Activated CD8-positive, alpha-beta T cell treated with anti-CD3 and anti-CD28 coated beads for 36 hours (primary cell): ENCODE results near the gene PGS1. TPM values are rescaled to one million over a fixed set of nuclear protein-coding genes. Genes with fewer than 3 reads are reported as not detected.
A peak's percentile ranks its signal among the peaks of the same experiment; 100 is the strongest.

Experiments used
- ATAC-seq: fragments of 200-7000 bp; cut with Tn5 transposase; one replicate; pipeline ENCODE4 v1.10.0; 2021; ENCODE audit warnings: mild to moderate bottlenecking, moderate library complexity
- CTCF ChIA-PET: fragments of 350-600 bp; sonication (Branson Sonifier 250); formaldehyde crosslinking; loops from one replicate; lab custom pipeline; 2021; ENCODE audit warnings: antibody characterized with exemption; lab: Charles Lee
- POLR2A ChIA-PET: fragments of 350-600 bp; sonication (Branson Sonifier 250); formaldehyde crosslinking; loops from one replicate; lab custom pipeline; 2021; ENCODE audit warnings: antibody characterized with exemption; lab: Charles Lee
- DNase-seq: peaks from one replicate; pipeline ENCODE4 v3.0.0-alpha.2; 2020
- H3K27ac Mint-ChIP-seq: one replicate; pipeline ENCODE4 v1.8.0; 2021; ENCODE audit warnings: mild to moderate bottlenecking, mixed read lengths
- H3K27me3 Mint-ChIP-seq: one replicate; pipeline ENCODE4 v1.8.0; 2021; ENCODE audit warnings: mixed read lengths
- H3K36me3 Mint-ChIP-seq: one replicate; pipeline ENCODE4 v1.8.0; 2021; ENCODE audit warnings: low read depth, mixed read lengths
- H3K4me1 Mint-ChIP-seq: one replicate; pipeline ENCODE4 v1.8.0; 2021; ENCODE audit warnings: low read depth, mixed read lengths
- H3K4me3 Mint-ChIP-seq: one replicate; pipeline ENCODE4 v1.8.0; 2021; ENCODE audit warnings: mild to moderate bottlenecking, moderate library complexity, mixed read lengths
- H3K9me3 Mint-ChIP-seq: one replicate; pipeline ENCODE4 v1.8.0; 2021; ENCODE audit warnings: mixed read lengths
- intact Hi-C: fragments of 100-400 bp; cut with micrococcal nuclease; formaldehyde crosslinking; loops from one replicate; pipeline ENCODE4 v1.10.0; 2022
- total RNA-seq, 2 experiments: library from RNA; stranded (reverse); gene quantifications; one replicate each; pipeline ENCODE4 v1.2.3, GENCODE V29; 2021
- TF ChIP-seq, protein P1 (sequence below): fragments of 200-600 bp; IDR thresholded peaks from one replicate; pipeline ENCODE4 v1.8.0; 2022; ENCODE audit warnings: antibody characterized with exemption, mild to moderate bottlenecking

Gene PGS1
- total RNA-seq, 2 experiments from 2014 or later, result 42.1 to 43.3 TPM

DNA sequence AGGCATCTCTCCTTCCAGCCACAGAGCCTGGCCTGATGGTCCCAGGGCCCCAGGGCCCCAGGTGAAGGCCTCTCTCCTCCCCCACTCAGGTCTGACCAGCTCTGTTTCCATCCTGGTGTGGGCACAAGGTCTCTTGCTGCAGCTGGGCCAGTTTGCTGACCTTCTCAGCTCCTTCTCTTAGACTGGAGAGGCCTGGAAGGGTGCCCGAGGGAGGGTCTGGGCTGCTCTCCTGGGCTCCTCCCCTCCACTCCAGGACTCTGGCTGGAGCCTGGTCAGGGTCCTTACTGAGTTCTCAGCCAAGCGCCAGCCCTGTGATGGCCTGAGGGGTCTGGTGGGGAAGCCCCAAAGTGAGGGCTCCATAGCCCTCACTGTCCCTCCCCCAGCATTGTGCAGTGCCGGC, 31.0 kb upstream of the PGS1 start:
- POLR2A ChIA-PET, result no interaction called here
- Mint-ChIP-seq H3K9me3 (no peaks in the 10 kb centered on the region), H3K36me3 (no peaks in the 10 kb centered on the region), H3K4me3 (no peak overlapping the region), H3K27ac (no peak overlapping the region), H3K27me3 (no peaks in the 10 kb centered on the region), H3K4me1 (peaks cover 53% of the 10 kb centered on the region)
- DNase-seq (no peak), ATAC-seq (no peak)
- CTCF ChIA-PET, result interaction anchor here (0.7 to 1.6 kb wide), 2 partner anchors 13 to 75 kb away, joined by 3 to 5 read pairs; no protein-coding TSS in a partner anchor
- TF ChIP-seq, protein P1, sequence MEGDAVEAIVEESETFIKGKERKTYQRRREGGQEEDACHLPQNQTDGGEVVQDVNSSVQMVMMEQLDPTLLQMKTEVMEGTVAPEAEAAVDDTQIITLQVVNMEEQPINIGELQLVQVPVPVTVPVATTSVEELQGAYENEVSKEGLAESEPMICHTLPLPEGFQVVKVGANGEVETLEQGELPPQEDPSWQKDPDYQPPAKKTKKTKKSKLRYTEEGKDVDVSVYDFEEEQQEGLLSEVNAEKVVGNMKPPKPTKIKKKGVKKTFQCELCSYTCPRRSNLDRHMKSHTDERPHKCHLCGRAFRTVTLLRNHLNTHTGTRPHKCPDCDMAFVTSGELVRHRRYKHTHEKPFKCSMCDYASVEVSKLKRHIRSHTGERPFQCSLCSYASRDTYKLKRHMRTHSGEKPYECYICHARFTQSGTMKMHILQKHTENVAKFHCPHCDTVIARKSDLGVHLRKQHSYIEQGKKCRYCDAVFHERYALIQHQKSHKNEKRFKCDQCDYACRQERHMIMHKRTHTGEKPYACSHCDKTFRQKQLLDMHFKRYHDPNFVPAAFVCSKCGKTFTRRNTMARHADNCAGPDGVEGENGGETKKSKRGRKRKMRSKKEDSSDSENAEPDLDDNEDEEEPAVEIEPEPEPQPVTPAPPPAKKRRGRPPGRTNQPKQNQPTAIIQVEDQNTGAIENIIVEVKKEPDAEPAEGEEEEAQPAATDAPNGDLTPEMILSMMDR, result no peak
- intact Hi-C loops, result no loop called here

DNA sequence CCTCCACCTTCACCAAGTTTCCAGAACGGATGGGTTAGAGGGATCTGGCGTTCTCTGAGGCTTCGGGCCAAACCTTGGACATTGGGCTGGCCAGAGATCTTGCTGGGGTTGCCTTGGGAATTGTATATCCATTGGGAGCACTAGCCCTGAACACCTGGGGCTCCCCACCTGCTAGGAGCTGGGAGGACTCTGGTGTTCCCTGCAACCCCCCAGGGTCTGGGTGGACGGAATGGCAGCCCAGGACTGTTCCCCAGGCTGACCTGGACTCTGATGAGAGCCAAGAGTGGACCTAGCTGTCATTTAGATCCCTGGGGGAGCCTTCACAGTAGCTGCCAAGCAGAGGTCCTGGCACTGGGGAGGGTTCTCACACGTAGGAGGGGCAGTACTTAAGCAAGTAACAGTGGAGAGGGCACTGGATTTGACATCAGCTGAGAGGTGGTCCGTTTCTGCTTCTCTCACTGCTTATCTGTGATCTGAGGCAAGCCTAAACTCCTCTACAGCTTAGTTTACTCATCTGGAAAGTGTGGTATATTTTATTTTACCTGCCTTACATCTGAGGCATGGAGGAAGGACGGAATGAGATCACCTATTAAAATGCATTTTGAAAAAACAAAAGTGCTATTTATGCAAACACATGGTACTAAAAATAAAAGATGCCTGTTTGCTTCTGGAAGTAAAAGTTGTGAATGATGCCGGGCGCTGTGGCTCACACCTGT, 30.2 kb upstream of the PGS1 start:
- CTCF ChIA-PET, result interaction anchor here (0.8 to 1.6 kb wide), 3 partner anchors 13 to 97 kb away, joined by 3 to 5 read pairs (median 5); no protein-coding TSS in a partner anchor
- intact Hi-C loops, result no loop called here
- POLR2A ChIA-PET, result interaction anchor here (1.2 kb wide), 1 partner anchor 10 kb away, joined by 5 read pairs; no protein-coding TSS in a partner anchor
- TF ChIP-seq, protein P1, result no peak
- H3K27ac Mint-ChIP-seq, result no peak overlapping the region
- ATAC-seq (peak; percentile 13), DNase-seq (no peak)
- no peaks in the 10 kb centered on the region for H3K36me3 Mint-ChIP-seq
- no peaks in the 10 kb centered on the region for H3K9me3 Mint-ChIP-seq
- H3K4me3 Mint-ChIP-seq, result no peak overlapping the region
- no peaks in the 10 kb centered on the region for H3K27me3 Mint-ChIP-seq
- H3K4me1 Mint-ChIP-seq, result peaks cover 49% of the 10 kb centered on the region

DNA sequence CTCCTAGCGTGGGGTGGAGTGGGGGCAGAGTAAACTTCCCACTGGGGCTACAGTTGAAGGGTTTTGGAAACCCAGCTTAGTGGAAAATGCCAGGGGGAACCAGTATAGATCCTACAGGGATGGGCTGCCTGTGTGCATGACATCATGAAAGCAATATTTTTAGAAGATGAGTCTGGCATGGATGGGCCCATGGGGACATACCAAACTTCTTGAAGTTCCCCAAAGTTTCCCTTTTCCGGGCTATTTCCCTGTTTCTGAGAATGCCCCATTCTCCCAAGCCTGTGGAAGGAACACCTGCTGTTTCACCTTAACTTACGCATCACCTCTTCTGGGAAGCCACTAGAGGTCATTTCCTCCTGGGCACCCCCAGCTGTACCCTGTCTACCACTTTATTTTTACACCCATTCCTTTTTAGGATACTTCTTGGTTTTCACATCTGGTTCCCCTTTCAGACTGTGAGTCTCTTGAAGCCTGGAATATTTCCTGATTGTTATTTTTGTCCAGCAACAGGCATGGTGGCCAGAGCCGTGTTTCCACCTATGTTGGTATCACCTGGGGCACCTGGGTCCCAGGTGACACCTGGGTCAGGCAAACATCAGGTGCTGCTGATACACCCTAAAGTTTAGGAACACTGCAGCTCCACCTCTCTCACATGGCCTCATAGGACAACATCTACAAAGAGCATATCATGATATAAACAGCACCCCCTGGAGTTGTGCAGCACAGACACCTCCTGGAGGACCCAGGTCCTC, 28.4 kb upstream of the PGS1 start:
- no peaks in the 10 kb centered on the region for H3K9me3 Mint-ChIP-seq
- H3K27ac Mint-ChIP-seq, result no peak overlapping the region
- DNase-seq (no peak), ATAC-seq (no peak)
- intact Hi-C loops, result no loop called here
- H3K4me3 Mint-ChIP-seq, result no peak overlapping the region
- ChIA-PET CTCF (interaction anchor here (1.0 to 1.3 kb wide), 3 partner anchors 12 to 99 kb away, joined by 3 to 4 read pairs (median 3); no protein-coding TSS in a partner anchor), POLR2A (interaction anchor here (0.6 to 0.7 kb wide), 2 partner anchors 9 kb away, joined by 3 to 4 read pairs; partner anchors contain the start of gene SOCS3)
- H3K4me1 Mint-ChIP-seq, result peaks cover 50% of the 10 kb centered on the region
- TF ChIP-seq, protein P1, result no peak
- H3K36me3 Mint-ChIP-seq, result peaks cover 2% of the 10 kb centered on the region
- no peaks in the 10 kb centered on the region for H3K27me3 Mint-ChIP-seq

DNA sequence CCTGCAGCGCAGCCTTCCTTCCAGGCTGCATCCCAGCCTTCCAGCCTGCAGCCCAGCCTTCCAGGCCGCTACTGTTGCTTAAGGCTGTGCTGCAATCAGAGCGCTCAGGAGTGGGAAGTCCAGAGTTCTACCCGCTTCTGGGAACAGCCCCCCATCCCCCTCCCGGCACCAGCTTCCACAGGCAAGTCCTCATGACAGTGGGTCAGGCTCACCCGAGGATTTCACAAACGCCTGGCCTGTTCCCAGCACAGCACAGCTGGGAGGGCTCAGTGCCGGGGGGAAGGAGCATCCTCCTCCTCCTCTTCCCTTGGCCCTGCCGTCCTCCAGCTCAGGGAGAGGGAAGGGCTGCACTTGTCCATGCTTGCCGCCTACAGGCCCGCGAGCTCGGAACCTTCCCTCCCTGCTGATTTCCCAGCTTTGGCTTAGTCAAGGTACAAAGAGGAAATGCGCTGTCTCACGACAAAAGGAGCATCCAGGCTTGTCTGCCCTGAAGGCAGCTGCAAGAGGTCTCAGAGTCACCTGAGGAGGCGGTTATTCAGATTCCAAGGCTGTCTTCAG, 26.9 kb upstream of the PGS1 start:
- ATAC-seq, result no peak
- H3K4me3 Mint-ChIP-seq, result no peak overlapping the region

More for the DNA sequence above, 26.9 kb upstream of the PGS1 start:
- Mint-ChIP-seq H3K4me1 (peaks cover 62% of the 10 kb centered on the region), H3K27me3 (no peaks in the 10 kb centered on the region), H3K9me3 (no peaks in the 10 kb centered on the region), H3K36me3 (peaks cover 3% of the 10 kb centered on the region), H3K27ac (no peak overlapping the region)
- ChIA-PET CTCF (no interaction called here), POLR2A (interaction anchor here (0.8 kb wide), 1 partner anchor 8 kb away, joined by 3 read pairs; the partner anchor contains the start of gene SOCS3)
- TF ChIP-seq, protein P1, result no peak
- intact Hi-C loops, result no loop called here
- DNase-seq, result no peak
